ENCODE data around the gene GLUD1. TPM values are rescaled to one million over a fixed set of nuclear protein-coding genes. Genes with fewer than 3 reads are reported as not detected.
"Not testable (repeated sequence)": the region's sequence is repeated elsewhere in the genome, so short reads cannot be mapped to it uniquely, and the experiment has no call there.

GLUD1 gene
- polyA plus RNA-seq: 107 and 110 TPM in 2 replicates
- 146 and 152 TPM in 2 replicates for polyA minus RNA-seq

- Histone ChIP-seq H3K36me3 (ENCODE audit: insufficient read depth, low read length) (no peaks in the 10 kb centered on the region), H3K27me3 (ENCODE audit: insufficient read depth, low read depth, low read length) (no peaks in the 10 kb centered on the region), H3K9ac (ENCODE audit: low read length) (peak within 1 kb of the TSS; percentile 88), H3K27ac (ENCODE audit: low read length) (peak within 1 kb of the TSS; percentile 79), H3K9me2 (ENCODE audit: insufficient read depth, low read length) (no peaks in the 10 kb centered on the region), H3K79me2 (replicated peaks; ENCODE audit: insufficient read depth, low read length) (peaks cover 26% of the 10 kb centered on the region), H4K20me1 (ENCODE audit: insufficient read depth) (no peaks in the 10 kb centered on the region), H2AFZ (ENCODE audit: low read depth, low read length) (peak within 1 kb of the TSS; percentile 81), H3K9me3 (ENCODE audit: low read length) (no peaks in the 10 kb centered on the region), H3F3A (ENCODE audit: insufficient read depth, low read length, poor library complexity, severe bottlenecking) (no peaks in the 10 kb centered on the region), H3K4me3 (ENCODE audit: low read length) (peak within 1 kb of the TSS; percentile 91), H3K4me2 (ENCODE audit: low read length) (peak within 1 kb of the TSS; percentile 91)
- TF ChIP-seq TAF1 (IDR thresholded peaks at IDR 0.05; ENCODE audit: low read depth) (no peak), REST (IDR thresholded peaks at IDR 0.05; ENCODE audit: borderline replicate concordance) (peak; percentile 27), EZH2 (IDR thresholded peaks at IDR 0.05; ENCODE audit: borderline replicate concordance, insufficient read depth, low read length, poor library complexity, severe bottlenecking) (no peak), SMC3 (conservative IDR thresholded peaks at IDR 0.05; ENCODE audit: poor library complexity) (peak; percentile 13), RAD21 (conservative IDR thresholded peaks at IDR 0.05) (no peak), CTCF (IDR thresholded peaks at IDR 0.05; ENCODE audit: poor library complexity, severe bottlenecking) (peak; percentile 27), MXI1 (conservative IDR thresholded peaks at IDR 0.05; ENCODE audit: poor library complexity, severe bottlenecking) (peak; percentile 84), POLR2AphosphoS5 (IDR thresholded peaks at IDR 0.05) (peak; percentile 68), EP300 (conservative IDR thresholded peaks at IDR 0.05; ENCODE audit: poor library complexity, severe bottlenecking) (no peak)
These were observed at the start of gene GLUD1, which contains the start of gene SHLD2 for GRCh38 chr10:87094373-87095235. Gene GLUD1 (minus strand): TSS chr10:87094843. CDS start chr10:87094769, 74 bp downstream. Gene SHLD2 (plus strand): TSS chr10:87095206. CDS start chr10:87151355, 56,149 bp downstream.

GRCh38 chr10:87143109-87143418 lies 48.4 kb upstream of the GLUD1 start:
- H3K36me3 ChIP-seq (ENCODE audit: insufficient read depth, low read length); H3K9ac ChIP-seq (ENCODE audit: low read length); H3K9me2 ChIP-seq (ENCODE audit: insufficient read depth, low read length); H3K27ac ChIP-seq (ENCODE audit: low read length); H3K4me2 ChIP-seq (ENCODE audit: low read length); H4K20me1 ChIP-seq (ENCODE audit: insufficient read depth); H3K27me3 ChIP-seq (ENCODE audit: insufficient read depth, low read depth, low read length); H2AFZ ChIP-seq (ENCODE audit: low read depth, low read length); H3F3A ChIP-seq (ENCODE audit: insufficient read depth, low read length, poor library complexity, severe bottlenecking); H3K9me3 ChIP-seq (ENCODE audit: low read length); H3K4me3 ChIP-seq (ENCODE audit: low read length); H3K79me2 ChIP-seq (replicated peaks; ENCODE audit: insufficient read depth, low read length): not testable (repeated sequence)

GRCh38 chr10:87142230-87143108 lies 47.8 kb upstream of the GLUD1 start:
- H3K4me2 ChIP-seq (ENCODE audit: low read length); H2AFZ ChIP-seq (ENCODE audit: low read depth, low read length); H3F3A ChIP-seq (ENCODE audit: insufficient read depth, low read length, poor library complexity, severe bottlenecking); H3K36me3 ChIP-seq (ENCODE audit: insufficient read depth, low read length); H3K9me2 ChIP-seq (ENCODE audit: insufficient read depth, low read length); H3K4me3 ChIP-seq (ENCODE audit: low read length); H4K20me1 ChIP-seq (ENCODE audit: insufficient read depth); H3K27ac ChIP-seq (ENCODE audit: low read length); H3K9me3 ChIP-seq (ENCODE audit: low read length); H3K79me2 ChIP-seq (replicated peaks; ENCODE audit: insufficient read depth, low read length); H3K27me3 ChIP-seq (ENCODE audit: insufficient read depth, low read depth, low read length); H3K9ac ChIP-seq (ENCODE audit: low read length): not testable (repeated sequence)

GRCh38 chr10:87137478-87137877 lies 42.8 kb upstream of the GLUD1 start:
- H3K9ac ChIP-seq (ENCODE audit: low read length); H3K27ac ChIP-seq (ENCODE audit: low read length); H3K4me2 ChIP-seq (ENCODE audit: low read length): not testable (repeated sequence)

More at GRCh38 chr10:87137478-87137877, 42.8 kb upstream of the GLUD1 start:
- not testable (repeated sequence) for H3F3A ChIP-seq (ENCODE audit: insufficient read depth, low read length, poor library complexity, severe bottlenecking); H3K9me2 ChIP-seq (ENCODE audit: insufficient read depth, low read length); H3K79me2 ChIP-seq (replicated peaks; ENCODE audit: insufficient read depth, low read length); H2AFZ ChIP-seq (ENCODE audit: low read depth, low read length); H3K36me3 ChIP-seq (ENCODE audit: insufficient read depth, low read length); H3K4me3 ChIP-seq (ENCODE audit: low read length); H4K20me1 ChIP-seq (ENCODE audit: insufficient read depth); H3K9me3 ChIP-seq (ENCODE audit: low read length); H3K27me3 ChIP-seq (ENCODE audit: insufficient read depth, low read depth, low read length)

Measured in neural cell (in vitro differentiated cells).